Glomerular endothelial cell (primary cell): ENCODE results near the gene SLC43A2. TPM values are rescaled to one million over a fixed set of nuclear protein-coding genes. Genes with fewer than 3 reads are reported as not detected.

ENCODE experiments used
- DNase-seq: peaks from one replicate; pipeline ENCODE4 v3.0.0-alpha.2; 2011; ENCODE audit warnings: low read depth, low spot score; ENCODE audit errors: extremely low read depth
- total RNA-seq: library from RNA; depleted of rRNA; stranded (reverse); fragments of >200 nt; gene quantifications from 2 replicates; pipeline ENCODE4 v1.2.3, GENCODE V29; 2015

The SLC43A2 gene
- total RNA-seq, 1 donor from 2014 or later: 29.5 TPM

- DNase-seq: no peak
These were observed 16.0 kb upstream of the SLC43A2 start for GRCh38 chr17:1644493-1645206.

DNA sequence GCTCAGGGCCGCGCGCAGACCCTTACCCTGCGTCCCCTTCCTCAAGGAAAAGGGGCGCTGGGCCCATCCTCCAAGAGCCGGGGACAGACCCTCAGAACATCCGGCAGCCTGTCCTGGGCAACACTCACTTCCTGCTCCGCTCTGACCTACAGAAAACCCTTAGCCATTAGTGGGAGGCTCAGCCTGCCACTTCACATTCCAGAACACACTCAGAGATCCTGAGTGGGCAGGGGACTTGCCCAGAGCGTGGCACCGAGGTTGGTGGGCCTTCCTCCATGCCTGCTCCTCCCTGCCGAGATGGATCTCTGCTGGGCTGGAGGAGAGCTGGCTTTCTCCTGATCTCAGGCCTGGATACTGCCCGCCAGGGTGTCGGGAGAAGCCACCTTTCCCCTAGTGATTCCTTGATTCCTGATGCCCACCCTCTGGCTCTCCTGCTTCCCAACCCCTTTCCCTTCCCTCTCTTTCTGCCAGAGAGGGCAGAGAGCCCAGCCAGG is 15.4 kb upstream of the SLC43A2 start:
- no peak for DNase-seq

GRCh38 chr17:1643293-1643998 is 14.8 kb upstream of the SLC43A2 start:
- no peak for DNase-seq

DNA sequence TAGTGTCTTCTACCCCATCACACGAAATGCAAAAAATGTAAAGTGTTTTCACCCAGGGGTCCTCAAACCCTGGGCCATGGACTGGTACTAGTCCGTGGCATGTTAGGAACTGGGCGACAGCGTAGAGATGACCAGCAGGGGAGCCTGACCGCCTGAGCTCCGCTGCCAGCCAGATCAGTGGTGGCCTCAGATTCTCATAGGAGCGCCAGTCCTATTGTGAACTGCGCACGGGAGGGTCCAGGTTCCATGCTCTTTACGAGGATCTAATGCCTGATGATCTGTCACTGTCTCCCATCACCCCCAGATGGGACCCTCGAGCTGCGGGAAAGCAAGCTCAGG is 12.4 kb upstream of the SLC43A2 start:
- DNase-seq: no peak

DNA sequence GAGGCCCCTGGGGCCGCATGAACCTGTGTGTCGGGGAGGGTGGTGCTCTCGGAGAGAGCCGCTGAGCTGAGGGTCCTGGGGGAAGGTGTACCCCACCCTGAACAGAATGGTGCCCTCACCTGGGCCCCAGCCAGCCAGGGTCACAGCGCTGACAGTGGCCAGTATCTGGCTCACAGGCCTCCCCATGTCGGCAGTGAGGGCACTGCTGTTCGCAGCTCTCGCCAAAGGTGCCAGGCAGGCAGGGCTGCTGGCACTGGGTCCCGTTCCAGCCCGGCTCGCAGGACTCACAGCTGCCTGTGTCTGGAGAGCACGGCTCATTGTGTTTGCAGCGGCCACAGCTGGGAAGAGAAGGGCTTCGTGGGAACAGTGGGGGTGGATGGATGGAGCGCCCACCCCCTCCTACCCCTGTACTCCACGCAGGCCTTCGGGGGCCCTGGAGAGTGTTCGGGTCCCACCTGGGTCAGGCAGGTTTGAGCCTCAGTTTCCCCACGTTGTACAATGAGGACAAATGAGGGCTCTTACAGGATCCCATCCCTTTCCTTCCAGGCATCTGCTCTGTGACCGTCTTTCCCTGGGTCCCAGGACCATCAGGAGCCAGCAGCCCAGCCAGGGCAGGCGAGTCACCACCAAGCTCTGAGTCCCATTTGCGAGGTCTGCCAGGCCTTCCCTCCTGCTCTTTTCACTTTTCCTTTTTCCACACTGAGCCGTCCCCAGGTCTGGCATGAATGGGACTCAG is 11.9 kb upstream of the SLC43A2 start:
- DNase-seq: no peak

DNA sequence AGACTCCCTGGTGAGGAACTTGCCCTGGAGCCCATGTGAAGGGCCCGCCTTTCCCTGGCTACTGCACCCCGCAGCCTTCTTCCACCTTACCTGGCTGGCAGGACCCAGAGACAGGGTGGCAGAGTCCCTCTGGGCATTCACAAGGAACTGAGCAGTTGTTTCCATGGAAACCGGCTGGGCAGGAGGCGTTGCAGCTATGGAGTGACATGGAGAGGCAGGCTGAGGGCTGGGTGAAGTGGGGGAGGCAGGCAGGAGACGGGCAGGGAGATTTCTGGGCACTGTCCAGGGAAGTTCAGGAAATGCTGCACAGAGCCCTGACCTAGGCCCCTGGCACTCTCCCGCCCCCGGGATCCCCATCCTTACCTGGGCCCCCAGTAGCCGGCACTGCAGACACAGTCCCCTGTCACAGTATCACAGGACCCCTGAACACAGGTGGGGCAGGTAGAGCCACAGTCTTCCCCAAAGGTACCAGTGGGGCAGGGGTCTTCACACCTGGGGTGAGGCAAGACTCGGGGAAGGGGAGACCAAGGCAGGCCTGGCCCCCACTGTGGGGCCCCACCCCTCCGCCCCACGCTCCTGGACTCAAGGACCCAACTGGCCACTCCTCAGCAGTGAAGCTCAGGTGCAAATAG is 11.0 kb upstream of the SLC43A2 start:
- no peak for DNase-seq

GRCh38 chr17:1638624-1639300 is 10.1 kb upstream of the SLC43A2 start:
- DNase-seq: no peak

DNA sequence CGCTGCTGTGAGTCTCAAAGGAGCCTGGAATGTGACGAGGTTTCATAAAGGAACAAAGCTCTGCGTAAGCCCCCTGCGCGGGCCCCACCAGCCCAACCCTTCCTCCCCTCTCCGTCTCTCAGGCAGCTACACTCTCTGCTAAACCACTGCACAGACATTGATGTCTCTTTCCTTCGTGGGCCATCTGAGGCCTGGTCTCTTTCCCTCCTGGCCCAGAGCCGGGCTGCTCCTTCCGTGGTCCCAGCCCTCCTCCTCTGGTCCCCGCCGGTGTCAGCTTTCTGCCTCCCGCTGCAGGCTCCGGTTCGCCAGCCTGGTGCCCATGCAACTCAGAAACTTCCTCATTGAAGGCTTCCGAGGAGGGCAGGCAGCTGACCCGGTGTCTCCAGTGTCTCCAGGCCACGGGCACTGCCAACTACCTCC is 9.5 kb upstream of the SLC43A2 start:
- DNase-seq: no peak

GRCh38 chr17:1636732-1637285 is 8.2 kb upstream of the SLC43A2 start:
- no peak for DNase-seq

DNA sequence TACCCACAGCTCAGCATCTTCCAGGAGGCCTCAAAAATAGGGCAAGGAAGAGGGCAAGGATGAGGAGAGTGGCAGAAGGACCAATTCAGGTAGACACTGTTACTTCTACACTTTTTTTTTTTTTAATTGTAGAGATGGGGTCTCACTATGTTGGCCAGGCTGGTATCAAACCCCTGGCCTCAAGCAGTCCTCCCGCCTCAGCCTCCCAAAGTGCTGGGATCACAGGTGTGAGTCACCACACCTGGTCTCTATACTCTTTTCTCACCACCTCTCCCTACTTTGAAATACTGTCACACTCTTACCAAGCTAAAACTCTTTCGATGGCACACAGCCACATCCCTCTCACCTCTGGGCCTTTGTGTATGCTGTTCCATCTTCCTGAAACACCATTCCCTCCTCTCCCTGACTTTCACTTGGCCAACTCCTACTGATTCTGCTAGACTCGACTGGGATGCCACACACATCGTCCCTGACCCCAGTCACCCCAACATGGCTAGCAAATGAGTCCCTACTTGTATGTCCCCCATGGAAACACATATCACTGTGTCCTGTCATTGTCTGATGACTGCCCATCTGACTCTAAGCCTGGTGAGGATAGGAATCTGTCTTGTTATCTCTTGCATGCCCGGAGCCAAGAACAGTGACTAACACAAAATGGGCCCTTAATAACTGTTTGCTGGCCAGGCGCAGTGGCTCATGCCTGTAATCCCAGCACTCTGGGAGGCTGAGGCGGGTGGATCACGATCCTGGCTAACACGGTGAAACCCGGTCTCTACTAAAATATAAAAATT is 7.2 kb upstream of the SLC43A2 start:
- no peak for DNase-seq

DNA sequence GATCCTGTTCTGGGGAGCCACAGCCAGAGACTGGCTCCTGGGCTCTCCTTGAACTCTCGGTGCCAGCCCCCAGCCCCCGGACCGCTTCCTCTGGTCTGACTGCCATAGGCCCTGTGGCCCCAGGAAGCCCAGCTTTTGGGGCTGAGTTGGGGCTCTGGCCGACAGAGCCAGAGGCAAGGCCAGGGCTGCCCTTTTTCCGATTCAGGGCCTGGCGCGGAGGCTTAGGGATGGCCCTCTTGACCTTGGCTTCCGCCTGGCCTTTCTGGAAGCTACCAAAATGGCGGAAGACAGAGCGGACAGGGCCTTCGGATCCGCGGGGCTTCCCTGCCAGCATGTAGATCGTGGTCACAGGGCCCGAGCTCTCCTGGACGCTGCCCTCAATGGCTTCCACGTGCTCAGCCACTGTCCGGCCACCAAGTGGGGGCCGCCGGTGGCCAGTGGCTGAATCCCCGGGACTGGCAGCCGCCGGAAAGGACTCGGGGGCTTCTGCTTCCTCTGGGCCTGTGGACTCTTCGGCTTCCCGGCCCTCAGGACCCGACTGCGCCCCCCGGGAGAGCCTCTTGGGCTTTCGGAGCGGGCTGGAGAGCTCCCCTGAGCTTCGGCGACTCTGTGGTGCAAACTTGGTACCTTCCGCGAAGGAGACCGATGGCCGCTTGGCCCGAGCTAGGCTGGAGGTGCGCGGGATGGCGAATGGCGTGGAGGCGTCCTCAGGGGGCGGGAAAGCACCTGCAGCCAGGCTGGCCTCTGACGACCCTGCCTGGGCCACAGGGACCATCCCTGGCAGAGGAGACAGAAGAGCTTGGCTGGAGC is 6.4 kb upstream of the SLC43A2 start:
- no peak for DNase-seq

DNA sequence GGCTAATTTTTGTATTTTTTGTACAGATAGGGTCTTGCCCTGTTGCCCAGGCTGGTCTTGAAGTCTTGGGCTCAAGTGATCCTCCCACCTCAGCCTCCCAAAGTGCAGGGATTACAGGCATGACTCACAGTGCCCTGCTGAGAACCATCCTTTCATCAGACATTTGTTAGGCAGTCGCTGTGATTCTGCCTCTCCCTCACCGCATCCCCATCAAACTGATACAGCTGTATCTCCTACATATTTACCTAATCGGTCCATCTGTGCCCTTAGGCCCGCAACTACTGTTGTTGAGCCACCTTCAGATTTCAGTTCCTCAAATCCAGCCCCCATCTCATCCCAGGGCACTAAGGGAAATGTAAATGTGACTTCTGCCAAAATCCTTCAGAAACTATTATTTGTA is 2.0 kb upstream of the SLC43A2 start:
- DNase-seq: no peak

DNA sequence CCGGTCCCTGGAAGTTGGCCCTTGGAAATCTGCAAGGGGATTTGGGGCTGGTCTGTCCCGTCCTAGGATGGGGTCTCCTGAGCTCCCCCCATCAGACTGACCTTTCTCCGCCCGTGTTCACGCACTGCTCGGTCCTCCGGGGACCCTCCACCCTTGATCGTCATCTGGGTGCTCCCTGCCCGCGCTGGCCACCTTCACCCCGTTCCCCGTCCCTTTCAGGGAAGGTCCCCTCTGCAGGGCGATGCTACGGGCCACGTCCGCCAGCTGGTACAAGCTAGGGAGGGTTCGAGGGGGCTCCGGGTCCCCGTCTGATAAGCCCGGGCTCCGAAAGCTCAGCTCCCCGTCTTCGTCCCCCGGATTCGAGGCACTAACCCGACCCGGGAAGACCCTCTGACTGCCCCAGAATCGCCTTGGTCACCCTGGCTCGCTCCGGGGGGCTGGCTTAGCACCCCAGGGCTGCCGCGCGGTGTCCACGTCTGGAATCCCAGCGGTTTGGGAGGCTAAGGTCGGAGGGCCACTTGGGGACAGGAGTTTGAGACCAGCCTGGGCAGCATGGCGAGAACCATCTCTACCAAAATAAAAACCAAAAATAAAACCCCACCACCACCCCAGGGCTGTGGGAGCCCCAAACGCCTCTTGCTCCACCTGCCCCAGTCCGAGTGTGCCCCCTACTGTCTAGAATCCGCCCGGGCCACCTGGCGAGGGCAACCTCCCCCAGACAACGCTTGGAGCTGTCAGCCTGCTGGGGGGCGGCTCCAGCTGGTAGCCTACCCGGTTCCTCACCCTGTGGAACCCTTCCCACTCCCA is 1.1 kb upstream of the SLC43A2 start:
- DNase-seq: no peak

- no peak for DNase-seq
These were observed 346 bp upstream of the SLC43A2 start for GRCh38 chr17:1628856-1629503.

DNA sequence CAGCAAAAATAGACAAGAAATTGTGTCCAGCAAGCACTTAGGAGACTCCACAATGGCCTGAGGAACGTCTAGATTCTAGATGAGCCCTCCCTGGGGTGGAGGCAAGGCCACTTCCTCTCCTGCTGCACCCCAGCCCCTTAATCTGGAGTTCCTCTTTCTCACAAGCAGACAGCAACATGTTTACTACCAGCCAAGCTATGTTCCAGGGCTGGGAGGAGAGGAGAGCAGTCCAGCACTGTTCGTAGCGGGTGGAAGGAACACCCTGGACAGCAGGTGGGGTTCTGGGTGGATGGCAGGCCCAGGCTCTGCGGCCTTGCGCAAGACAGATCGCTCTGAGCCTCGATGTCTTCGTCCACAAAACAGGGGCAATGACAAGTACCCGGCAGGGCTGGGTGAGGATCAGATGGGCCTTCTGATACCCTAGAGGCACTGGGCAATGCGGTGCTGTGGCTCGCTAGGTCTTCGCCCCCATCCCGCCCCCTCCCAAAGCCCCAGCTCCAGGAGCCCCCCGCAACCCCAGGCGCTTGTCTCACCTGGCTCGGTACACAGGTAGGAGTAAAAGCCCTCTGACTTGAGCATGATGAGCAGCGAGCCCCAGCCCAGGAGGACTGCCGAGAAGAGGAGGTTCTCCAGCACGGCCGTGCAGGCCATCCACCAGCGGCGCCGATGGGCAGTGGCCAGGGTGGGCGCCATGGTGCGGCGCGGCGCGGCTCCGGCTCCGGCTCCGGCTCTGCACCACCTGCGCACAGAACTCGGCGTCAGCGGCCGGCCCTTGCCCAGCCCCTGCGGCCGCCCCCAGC is 1.3 kb downstream of the SLC43A2 start:
- DNase-seq: no peak

DNA sequence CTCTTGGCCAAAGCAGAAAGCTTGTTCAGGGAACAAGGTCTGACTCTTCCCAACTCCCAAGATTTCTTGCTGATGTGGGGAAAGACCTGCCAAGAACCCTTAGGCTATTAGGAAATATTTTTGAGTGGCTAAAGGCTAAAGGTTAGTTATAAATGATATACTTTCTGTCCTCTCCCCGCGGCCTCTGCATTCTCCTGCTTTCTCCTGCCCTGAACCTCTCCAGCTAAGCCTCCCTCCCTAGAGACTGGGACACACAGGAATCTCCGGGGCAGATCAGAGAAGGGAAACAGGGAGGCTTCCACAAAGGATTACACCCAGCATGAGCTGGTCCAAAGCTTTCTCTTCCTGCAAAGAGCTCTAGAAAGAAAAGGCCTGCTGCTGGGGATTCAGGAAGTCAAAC is 2.3 kb downstream of the SLC43A2 start:
- DNase-seq: no peak

- no peak for DNase-seq
These were observed 3.1 kb downstream of the SLC43A2 start for GRCh38 chr17:1625581-1625980.
